RWPE2 (cell line): ENCODE data around the gene TNS3.
A peak's percentile ranks its signal among the peaks of the same experiment; 100 is the strongest.

ENCODE experiments used
- ATAC-seq: fragments of 200-7000 bp; cut with Tn5 transposase; 3 replicates; pipeline ENCODE4 v1.9.1; 2021; ENCODE audit warnings: low read depth
- DNase-seq: peaks from one replicate; pipeline ENCODE4 v3.0.0-alpha.2; 2020; ENCODE audit warnings: low spot score
- H3K27ac ChIP-seq: fragments of 450-650 bp; 2 replicates; pipeline ENCODE4 v1.5.1; 2017; ENCODE audit warnings: mild to moderate bottlenecking; ENCODE audit not compliant: poor library complexity, severe bottlenecking
- H3K27me3 ChIP-seq: fragments of 250-450 bp; sonication (Bioruptor Pico); 2 replicates; pipeline ENCODE4 v1.5.1; 2021; ENCODE audit warnings: mild to moderate bottlenecking, moderate library complexity; ENCODE audit not compliant: insufficient read depth, poor library complexity, severe bottlenecking
- H3K36me3 ChIP-seq: fragments of 250-450 bp; sonication (Bioruptor Pico); 2 replicates; pipeline ENCODE4 v1.5.1; 2020; ENCODE audit warnings: low read depth, mild to moderate bottlenecking, moderate library complexity
- H3K4me1 ChIP-seq: fragments of 250-450 bp; sonication (Bioruptor Pico); 2 replicates; pipeline ENCODE4 v1.5.1; 2021; ENCODE audit warnings: mild to moderate bottlenecking, moderate library complexity; ENCODE audit not compliant: insufficient read depth, poor library complexity, severe bottlenecking
- H3K4me3 ChIP-seq: fragments of 250-450 bp; sonication (Bioruptor Pico); 2 replicates; pipeline ENCODE4 v1.5.1; 2021; ENCODE audit warnings: mild to moderate bottlenecking, moderate library complexity; ENCODE audit not compliant: severe bottlenecking
- H3K9me3 ChIP-seq: fragments of 250-450 bp; sonication (Bioruptor Pico); 2 replicates; pipeline ENCODE4 v1.5.1; 2021; ENCODE audit warnings: mild to moderate bottlenecking, moderate library complexity; ENCODE audit not compliant: severe bottlenecking
- CTCF ChIP-seq: fragments of 450-650 bp; IDR thresholded peaks from one replicate; pipeline ENCODE4 v1.5.1; 2017; ENCODE audit warnings: mild to moderate bottlenecking, moderate library complexity; ENCODE audit not compliant: poor library complexity, severe bottlenecking

TNS3 gene

GRCh38 chr7:47556511-47557180 lies 25.3 kb downstream of the TNS3 start:
- H3K4me3 ChIP-seq, result no peak overlapping the region
- DNase-seq (no peak), ATAC-seq (no peak)
- H3K9me3 ChIP-seq, result no peaks in the 10 kb centered on the region
- no peaks in the 10 kb centered on the region for H3K27me3 ChIP-seq
- peaks cover 44% of the 10 kb centered on the region for H3K4me1 ChIP-seq
- peak overlapping the region; percentile 91 for H3K27ac ChIP-seq
- 0 out of 2 replicates have a peak, but pooled peaks cover 5% of the 10 kb centered on the region for H3K36me3 ChIP-seq
- TF ChIP-seq CTCF, result no peak

GRCh38 chr7:47553309-47553708 lies 28.6 kb downstream of the TNS3 start:
- Histone ChIP-seq H3K27ac (peak overlapping the region; percentile 14), H3K9me3 (no peaks in the 10 kb centered on the region)

GRCh38 chr7:47552621-47553020 lies 29.3 kb downstream of the TNS3 start:
- DNase-seq (no peak), ATAC-seq (peak; percentile 62)
- Histone ChIP-seq H3K36me3 (0 out of 2 replicates have a peak, but pooled peaks cover 5% of the 10 kb centered on the region), H3K4me1 (peaks cover 30% of the 10 kb centered on the region), H3K27ac (peak overlapping the region; percentile 14), H3K9me3 (no peaks in the 10 kb centered on the region), H3K27me3 (no peaks in the 10 kb centered on the region), H3K4me3 (no peak overlapping the region)
- TF ChIP-seq CTCF, result no peak

More at GRCh38 chr7:47553309-47553708, 28.6 kb downstream of the TNS3 start:
- no peak for TF ChIP-seq CTCF
- DNase-seq (no peak), ATAC-seq (no peak)
- H3K36me3 ChIP-seq, result 0 out of 2 replicates have a peak, but pooled peaks cover 5% of the 10 kb centered on the region
- H3K4me1 ChIP-seq, result peaks cover 36% of the 10 kb centered on the region
- H3K4me3 ChIP-seq, result no peak overlapping the region
- H3K27me3 ChIP-seq, result no peaks in the 10 kb centered on the region

GRCh38 chr7:47551668-47552440 lies 30.1 kb downstream of the TNS3 start:
- no peak overlapping the region for H3K4me3 ChIP-seq
- ATAC-seq (no peak), DNase-seq (no peak)
- no peaks in the 10 kb centered on the region for H3K27me3 ChIP-seq
- peak overlapping the region; percentile 14 for H3K27ac ChIP-seq
- peaks cover 5% of the 10 kb centered on the region; the same call in 1 of the 2 replicates for H3K36me3 ChIP-seq
- no peaks in the 10 kb centered on the region for H3K9me3 ChIP-seq
- peaks cover 22% of the 10 kb centered on the region for H3K4me1 ChIP-seq
- TF ChIP-seq CTCF, result no peak
